ENCODE measurements around the gene RBM42. TPM values are rescaled to one million over a fixed set of nuclear protein-coding genes. Genes with fewer than 3 reads are reported as not detected.

Gene RBM42
- total RNA-seq, 1 experiment from 2014 or later, result 110 TPM

DNA sequence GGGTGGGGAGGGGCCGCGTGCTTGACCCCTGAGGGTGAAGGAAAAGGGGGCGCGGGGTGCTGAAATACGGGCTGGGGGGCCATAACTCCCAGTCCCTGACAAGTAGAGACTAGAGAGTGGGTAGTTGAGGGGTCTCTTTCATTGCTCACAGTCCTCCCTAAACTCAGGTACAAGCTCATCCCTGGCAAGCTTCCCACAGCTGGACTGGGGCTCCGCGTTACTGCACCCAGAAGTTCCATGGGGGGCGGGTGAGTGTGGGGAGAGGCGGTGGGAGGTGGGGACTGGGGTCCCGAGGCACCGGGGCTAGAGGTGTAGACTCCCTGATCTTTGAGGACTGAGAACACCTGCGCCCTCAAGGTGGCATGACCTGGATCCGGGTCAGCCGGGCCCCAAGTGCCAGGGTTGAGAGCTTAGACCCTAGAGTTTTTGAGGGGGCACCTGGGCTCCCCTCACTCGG, 14.0 kb downstream of the RBM42 start:
- no peak for DNase-seq
- ChIA-PET POLR2A (ENCODE audit: unreplicated experiment) (no interaction called here), CTCF (no interaction called here)
- Histone ChIP-seq H3K4me3 (peak overlapping the region; percentile 78), H3K27ac (no peak overlapping the region), H4K20me1 (ENCODE audit: insufficient read depth) (no peaks in the 10 kb centered on the region), H3K27me3 (ENCODE audit: insufficient read depth, low read depth) (no peaks in the 10 kb centered on the region), H3K36me3 (ENCODE audit: low read depth) (no peaks in the 10 kb centered on the region), H3K4me1 (replicated peaks; ENCODE audit: insufficient read depth) (peaks cover 6% of the 10 kb centered on the region), H3K79me2 (ENCODE audit: low read depth) (no peaks in the 10 kb centered on the region), H3K4me2 (peak overlapping the region; percentile 94), H3K9me2 (ENCODE audit: insufficient read depth) (no peaks in the 10 kb centered on the region), H3F3A (ENCODE audit: insufficient read depth, low read depth) (peaks cover 17% of the 10 kb centered on the region; the same call in 1 of the 2 replicates), H3K9me3 (ENCODE audit: insufficient read depth, low read depth) (no peaks in the 10 kb centered on the region), H2AFZ (peak overlapping the region; percentile 96)
- intact Hi-C loops (cut with micrococcal nuclease; ENCODE audit: unreplicated experiment), result loop anchor here (5.0 kb wide), 1 partner anchor 96 kb away; the partner anchor contains the start of gene TMEM147
- BruUV-seq (replicated peaks), result no TSS peak
- TF ChIP-seq EZH2 (IDR thresholded peaks at IDR 0.05; ENCODE audit: low read depth), result no peak
- TF ChIP-seq, protein P1, sequence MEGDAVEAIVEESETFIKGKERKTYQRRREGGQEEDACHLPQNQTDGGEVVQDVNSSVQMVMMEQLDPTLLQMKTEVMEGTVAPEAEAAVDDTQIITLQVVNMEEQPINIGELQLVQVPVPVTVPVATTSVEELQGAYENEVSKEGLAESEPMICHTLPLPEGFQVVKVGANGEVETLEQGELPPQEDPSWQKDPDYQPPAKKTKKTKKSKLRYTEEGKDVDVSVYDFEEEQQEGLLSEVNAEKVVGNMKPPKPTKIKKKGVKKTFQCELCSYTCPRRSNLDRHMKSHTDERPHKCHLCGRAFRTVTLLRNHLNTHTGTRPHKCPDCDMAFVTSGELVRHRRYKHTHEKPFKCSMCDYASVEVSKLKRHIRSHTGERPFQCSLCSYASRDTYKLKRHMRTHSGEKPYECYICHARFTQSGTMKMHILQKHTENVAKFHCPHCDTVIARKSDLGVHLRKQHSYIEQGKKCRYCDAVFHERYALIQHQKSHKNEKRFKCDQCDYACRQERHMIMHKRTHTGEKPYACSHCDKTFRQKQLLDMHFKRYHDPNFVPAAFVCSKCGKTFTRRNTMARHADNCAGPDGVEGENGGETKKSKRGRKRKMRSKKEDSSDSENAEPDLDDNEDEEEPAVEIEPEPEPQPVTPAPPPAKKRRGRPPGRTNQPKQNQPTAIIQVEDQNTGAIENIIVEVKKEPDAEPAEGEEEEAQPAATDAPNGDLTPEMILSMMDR (conservative IDR thresholded peaks at IDR 0.05), result no peak

DNA sequence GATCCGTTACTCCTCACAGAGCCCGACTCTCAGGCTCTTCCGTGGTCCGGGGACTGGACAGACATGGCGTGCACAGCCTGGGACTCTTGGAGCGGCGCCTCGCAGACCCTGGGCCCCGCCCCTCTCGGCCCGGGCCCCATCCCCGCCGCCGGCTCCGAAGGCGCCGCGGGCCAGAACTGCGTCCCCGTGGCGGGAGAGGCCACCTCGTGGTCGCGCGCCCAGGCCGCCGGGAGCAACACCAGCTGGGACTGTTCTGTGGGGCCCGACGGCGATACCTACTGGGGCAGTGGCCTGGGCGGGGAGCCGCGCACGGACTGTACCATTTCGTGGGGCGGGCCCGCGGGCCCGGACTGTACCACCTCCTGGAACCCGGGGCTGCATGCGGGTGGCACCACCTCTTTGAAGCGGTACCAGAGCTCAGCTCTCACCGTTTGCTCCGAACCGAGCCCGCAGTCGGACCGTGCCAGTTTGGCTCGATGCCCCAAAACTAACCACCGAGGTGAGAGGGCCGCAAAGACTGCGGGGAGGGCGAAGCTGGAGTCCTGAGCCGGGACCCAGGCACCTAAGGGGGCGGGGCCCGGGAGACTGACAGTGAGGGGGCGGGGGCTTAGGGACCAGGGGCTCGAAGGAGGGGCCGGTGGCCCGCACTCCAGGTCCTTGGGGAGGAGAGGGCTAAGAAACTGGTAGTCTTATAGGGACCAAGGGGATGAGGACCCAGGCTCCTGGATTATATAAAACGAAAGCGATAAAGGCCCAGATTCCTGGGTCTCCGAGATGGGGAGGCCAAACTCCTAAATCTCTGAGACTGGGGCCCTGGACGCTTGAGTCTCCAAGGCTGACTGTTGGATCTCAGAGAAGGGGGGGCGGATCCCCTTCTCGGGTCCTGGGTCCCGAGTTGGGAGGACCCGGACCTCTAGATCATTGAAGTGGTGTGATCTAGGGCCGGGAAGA, 14.7 kb downstream of the RBM42 start:
- peaks cover 3% of the 10 kb centered on the region for H3K79me2 ChIP-seq (ENCODE audit: low read depth)
- H3K36me3 ChIP-seq (ENCODE audit: low read depth), result no peaks in the 10 kb centered on the region
- peak overlapping the region; percentile 78 for H3K4me3 ChIP-seq
- no peaks in the 10 kb centered on the region for H3K27me3 ChIP-seq (ENCODE audit: insufficient read depth, low read depth)
- no peaks in the 10 kb centered on the region for H3K9me2 ChIP-seq (ENCODE audit: insufficient read depth)
- CTCF ChIA-PET, result interaction anchor here (0.6 to 0.7 kb wide), 2 partner anchors 86 to 468 kb away, joined by 3 to 4 read pairs; no protein-coding TSS in a partner anchor
- H3F3A ChIP-seq (ENCODE audit: insufficient read depth, low read depth), result peaks cover 17% of the 10 kb centered on the region; the same call in 1 of the 2 replicates
- no peaks in the 10 kb centered on the region for H4K20me1 ChIP-seq (ENCODE audit: insufficient read depth)
- H3K27ac ChIP-seq, result 0 out of 2 replicates have a peak overlapping the region, but pooled peaks have one; percentile 19
- TF ChIP-seq, protein P1 (conservative IDR thresholded peaks at IDR 0.05), result no peak
- TF ChIP-seq EZH2 (IDR thresholded peaks at IDR 0.05; ENCODE audit: low read depth), result no peak
- intact Hi-C loops (cut with micrococcal nuclease; ENCODE audit: unreplicated experiment), result loop anchor here (2.0 to 5.0 kb wide), 2 partner anchors 73 to 96 kb away; partner anchors contain the start of gene TMEM147
- peaks cover 6% of the 10 kb centered on the region for H3K4me1 ChIP-seq (replicated peaks; ENCODE audit: insufficient read depth)
- DNase-seq, result peak; percentile 63 to 84
- POLR2A ChIA-PET (ENCODE audit: unreplicated experiment), result interaction anchor here (0.5 to 1.0 kb wide), 5 partner anchors 59 to 492 kb away, joined by 4 to 11 read pairs (median 7); no protein-coding TSS in a partner anchor
- H2AFZ ChIP-seq, result peak overlapping the region; percentile 96
- peak overlapping the region; percentile 94 for H3K4me2 ChIP-seq
- H3K9me3 ChIP-seq (ENCODE audit: insufficient read depth, low read depth), result no peaks in the 10 kb centered on the region
- no TSS peak for BruUV-seq (replicated peaks)

DNA sequence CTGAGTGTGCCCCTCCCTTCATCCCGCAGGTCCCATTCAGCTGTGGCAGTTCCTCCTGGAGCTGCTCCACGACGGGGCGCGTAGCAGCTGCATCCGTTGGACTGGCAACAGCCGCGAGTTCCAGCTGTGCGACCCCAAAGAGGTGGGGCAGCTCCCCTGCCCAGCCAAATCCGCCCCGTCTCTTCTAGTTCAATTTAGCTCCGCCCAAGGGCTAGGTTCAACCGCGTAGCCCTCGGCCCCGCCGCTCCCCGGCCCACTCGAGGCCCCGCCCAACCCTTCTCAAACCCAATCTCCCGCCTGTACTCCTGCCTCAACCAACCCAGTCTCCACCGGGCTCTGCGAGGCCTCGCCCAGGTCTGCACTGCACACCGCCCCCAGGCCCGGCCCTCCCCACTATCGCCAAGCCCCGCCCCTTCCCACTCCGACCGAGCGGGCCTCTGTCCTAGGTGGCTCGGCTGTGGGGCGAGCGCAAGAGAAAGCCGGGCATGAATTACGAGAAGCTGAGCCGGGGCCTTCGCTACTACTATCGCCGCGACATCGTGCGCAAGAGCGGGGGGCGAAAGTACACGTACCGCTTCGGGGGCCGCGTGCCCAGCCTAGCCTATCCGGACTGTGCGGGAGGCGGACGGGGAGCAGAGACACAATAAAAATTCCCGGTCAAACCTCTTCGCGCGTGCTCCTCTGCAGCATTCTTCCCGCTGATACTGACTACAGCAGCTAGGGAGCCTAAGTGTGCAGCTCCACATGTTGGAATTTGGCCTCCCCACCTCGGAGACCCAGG, 15.6 kb downstream of the RBM42 start:
- Histone ChIP-seq H3K27ac (peak overlapping the region; percentile 20; the same call in 1 of the 2 replicates), H3K36me3 (ENCODE audit: low read depth) (no peaks in the 10 kb centered on the region), H3K4me3 (peak overlapping the region; percentile 78), H3K79me2 (ENCODE audit: low read depth) (peaks cover 12% of the 10 kb centered on the region), H3F3A (ENCODE audit: insufficient read depth, low read depth) (peaks cover 17% of the 10 kb centered on the region; the same call in 1 of the 2 replicates), H3K4me2 (peak overlapping the region; percentile 94), H3K4me1 (replicated peaks; ENCODE audit: insufficient read depth) (peaks cover 11% of the 10 kb centered on the region), H3K9me2 (ENCODE audit: insufficient read depth) (no peaks in the 10 kb centered on the region), H4K20me1 (ENCODE audit: insufficient read depth) (no peaks in the 10 kb centered on the region), H2AFZ (peak overlapping the region; percentile 96), H3K27me3 (ENCODE audit: insufficient read depth, low read depth) (no peaks in the 10 kb centered on the region), H3K9me3 (ENCODE audit: insufficient read depth, low read depth) (no peaks in the 10 kb centered on the region)
- intact Hi-C loops (cut with micrococcal nuclease; ENCODE audit: unreplicated experiment), result loop anchor here (2.0 to 5.0 kb wide), 2 partner anchors 72 to 97 kb away; partner anchors contain the start of gene TMEM147
- POLR2A ChIA-PET (ENCODE audit: unreplicated experiment), result interaction anchor here (0.5 to 1.0 kb wide), 6 partner anchors 58 to 493 kb away, joined by 3 to 11 read pairs (median 6); no protein-coding TSS in a partner anchor
- CTCF ChIA-PET, result no interaction called here
- no peak for TF ChIP-seq EZH2 (IDR thresholded peaks at IDR 0.05; ENCODE audit: low read depth)
- TF ChIP-seq, protein P1 (conservative IDR thresholded peaks at IDR 0.05), result no peak
- peak; percentile 86 to 95 for DNase-seq
- BruUV-seq (replicated peaks), result no TSS peak
